AG08395 (cell line): ENCODE measurements around the gene ZNF304.
A peak's percentile ranks its signal among the peaks of the same experiment; 100 is the strongest.
"Not testable (repeated sequence)": the region's sequence is repeated elsewhere in the genome, so short reads cannot be mapped to it uniquely, and the experiment has no call there.

Experiments used
- DNase-seq: peaks from one replicate; pipeline ENCODE4 v3.0.0; 2012; ENCODE audit warnings: mixed read lengths, low spot score

Gene ZNF304

GRCh38 chr19:57362419-57362818 lies 11.3 kb downstream of the ZNF304 start:
- no peak for DNase-seq

- peak; percentile 98 for DNase-seq
These were observed 12.1 kb downstream of the ZNF304 start, which contains the start of the genes TRAPPC2B and ZNF547 for GRCh38 chr19:57362997-57363687. Gene TRAPPC2B (plus strand): TSS chr19:57363551. CDS start chr19:57364834, 1,283 bp downstream. Gene ZNF547 (plus strand): TSS chr19:57363551. CDS start chr19:57368556, 5,005 bp downstream.

- peak; percentile 34 for DNase-seq
These were observed 12.7 kb downstream of the ZNF304 start for GRCh38 chr19:57363688-57364181.

- no peak for DNase-seq
These were observed 15.7 kb downstream of the ZNF304 start for GRCh38 chr19:57366776-57367175.

- no peak for DNase-seq
These were observed 23.1 kb downstream of the ZNF304 start for GRCh38 chr19:57374179-57374578.

- not testable (repeated sequence) for DNase-seq
These were observed 23.6 kb downstream of the ZNF304 start for GRCh38 chr19:57374647-57375046.

- no peak for DNase-seq
These were observed 25.1 kb downstream of the ZNF304 start for GRCh38 chr19:57376151-57376550.

GRCh38 chr19:57377498-57378146 lies 26.6 kb downstream of the ZNF304 start:
- no peak for DNase-seq

- no peak for DNase-seq
These were observed 29.9 kb downstream of the ZNF304 start for GRCh38 chr19:57380923-57381322.

GRCh38 chr19:57382806-57383488 lies 31.9 kb downstream of the ZNF304 start:
- DNase-seq: no peak

GRCh38 chr19:57389194-57389729 lies 38.2 kb downstream of the ZNF304 start:
- DNase-seq: no peak

GRCh38 chr19:57389730-57390598 lies 38.9 kb downstream of the ZNF304 start, which contains the start of gene ZNF548:
Gene ZNF548 (plus strand): TSS chr19:57389854. CDS start chr19:57390100, 246 bp downstream.
- DNase-seq: peak; percentile 97

- DNase-seq: no peak
These were observed 44.6 kb downstream of the ZNF304 start for GRCh38 chr19:57395710-57396109.

- no peak for DNase-seq
These were observed 47.8 kb downstream of the ZNF304 start for GRCh38 chr19:57398868-57399267.

- DNase-seq: no peak
These were observed 52.9 kb downstream of the ZNF304 start for GRCh38 chr19:57403737-57404563.

- peak; percentile 75 for DNase-seq
These were observed 55.5 kb downstream of the ZNF304 start for GRCh38 chr19:57406516-57407123.
